ENCODE measurements around the gene GABBR2. TPM values are rescaled to one million over a fixed set of nuclear protein-coding genes. Genes with fewer than 3 reads are reported as not detected.

Gene GABBR2
- total RNA-seq, 1 donor from 2014 or later = 0.84 TPM

DNA sequence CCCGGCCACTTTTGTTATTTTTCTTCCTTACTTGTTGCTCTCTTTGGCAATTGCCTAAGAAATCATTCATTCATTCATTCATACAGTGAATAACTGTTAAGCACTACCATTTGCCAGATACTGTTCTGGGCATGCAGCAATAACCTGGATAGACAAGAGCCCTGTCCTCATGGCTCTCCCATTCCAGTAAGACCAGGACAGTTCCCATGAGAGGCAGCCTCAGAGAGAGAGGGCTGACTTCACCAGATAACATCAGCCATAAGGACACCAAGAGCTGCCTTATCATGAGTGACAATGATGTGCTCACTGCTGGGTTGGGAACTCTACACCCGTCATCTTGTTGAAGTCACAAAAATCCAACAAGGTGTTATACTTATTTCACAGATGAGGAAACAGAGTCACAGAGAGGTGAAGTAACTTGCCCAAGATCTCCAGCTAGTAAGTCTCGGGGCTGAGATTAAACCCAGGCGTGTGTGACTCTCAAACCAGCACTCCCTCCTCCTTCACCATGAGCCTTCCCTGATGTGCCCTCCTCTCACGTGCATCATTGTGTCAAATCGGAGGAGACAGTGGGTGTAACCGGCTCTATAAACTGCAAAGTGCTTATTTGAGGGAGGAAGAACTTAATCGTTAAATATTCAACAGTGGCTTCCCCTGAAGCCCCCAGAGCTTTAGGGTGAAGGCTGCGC is 392.1 kb downstream of the GABBR2 start:
- no peaks in the 10 kb centered on the region for H3K36me3 ChIP-seq
- peaks cover 7% of the 10 kb centered on the region for H3K4me1 ChIP-seq
- intact Hi-C loops (cut with DNase I) = no loop called here
- H3K9me3 ChIP-seq = no peaks in the 10 kb centered on the region
- no peaks in the 10 kb centered on the region for H3K27me3 ChIP-seq
- ATAC-seq = no peak
- DNase-seq = no peak
- TF ChIP-seq, protein P1, sequence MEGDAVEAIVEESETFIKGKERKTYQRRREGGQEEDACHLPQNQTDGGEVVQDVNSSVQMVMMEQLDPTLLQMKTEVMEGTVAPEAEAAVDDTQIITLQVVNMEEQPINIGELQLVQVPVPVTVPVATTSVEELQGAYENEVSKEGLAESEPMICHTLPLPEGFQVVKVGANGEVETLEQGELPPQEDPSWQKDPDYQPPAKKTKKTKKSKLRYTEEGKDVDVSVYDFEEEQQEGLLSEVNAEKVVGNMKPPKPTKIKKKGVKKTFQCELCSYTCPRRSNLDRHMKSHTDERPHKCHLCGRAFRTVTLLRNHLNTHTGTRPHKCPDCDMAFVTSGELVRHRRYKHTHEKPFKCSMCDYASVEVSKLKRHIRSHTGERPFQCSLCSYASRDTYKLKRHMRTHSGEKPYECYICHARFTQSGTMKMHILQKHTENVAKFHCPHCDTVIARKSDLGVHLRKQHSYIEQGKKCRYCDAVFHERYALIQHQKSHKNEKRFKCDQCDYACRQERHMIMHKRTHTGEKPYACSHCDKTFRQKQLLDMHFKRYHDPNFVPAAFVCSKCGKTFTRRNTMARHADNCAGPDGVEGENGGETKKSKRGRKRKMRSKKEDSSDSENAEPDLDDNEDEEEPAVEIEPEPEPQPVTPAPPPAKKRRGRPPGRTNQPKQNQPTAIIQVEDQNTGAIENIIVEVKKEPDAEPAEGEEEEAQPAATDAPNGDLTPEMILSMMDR (IDR thresholded peaks at IDR 0.05) = no peak
- no peak overlapping the region for H3K27ac ChIP-seq
- no peak overlapping the region for H3K4me3 ChIP-seq

DNA sequence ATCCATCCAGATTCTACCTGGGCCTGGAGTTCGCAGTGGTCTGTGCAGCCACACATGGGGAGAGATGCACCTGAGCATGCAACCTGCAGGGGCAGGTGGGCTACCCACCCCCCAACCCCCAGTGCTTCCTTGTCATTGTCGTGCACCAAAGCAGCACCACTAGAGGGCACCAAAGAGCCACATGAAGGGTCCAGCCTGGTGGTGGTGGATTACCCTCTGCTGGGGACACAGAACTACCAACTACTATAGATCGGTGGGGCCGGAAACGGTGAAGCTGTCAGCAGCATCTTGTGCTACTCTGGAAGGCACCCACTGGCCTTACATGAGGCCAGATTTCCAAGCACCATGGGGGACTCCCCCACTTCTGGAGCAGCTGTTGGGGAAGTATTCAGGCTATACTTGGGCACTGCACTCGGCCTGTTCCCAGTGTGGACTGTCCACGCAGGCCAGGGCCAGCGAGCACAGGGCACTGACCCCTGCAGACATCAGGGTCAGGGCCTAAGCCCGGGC is 393.1 kb downstream of the GABBR2 start:
- intact Hi-C loops (cut with DNase I) = no loop called here
- Histone ChIP-seq H3K36me3 (no peaks in the 10 kb centered on the region), H3K9me3 (no peaks in the 10 kb centered on the region), H3K27me3 (no peaks in the 10 kb centered on the region), H3K27ac (no peak overlapping the region), H3K4me3 (no peak overlapping the region), H3K4me1 (peaks cover 7% of the 10 kb centered on the region)
- TF ChIP-seq, protein P1 (IDR thresholded peaks at IDR 0.05) = peak; percentile 85
- DNase-seq = peak; percentile 82
- peak; percentile 93 for ATAC-seq

DNA sequence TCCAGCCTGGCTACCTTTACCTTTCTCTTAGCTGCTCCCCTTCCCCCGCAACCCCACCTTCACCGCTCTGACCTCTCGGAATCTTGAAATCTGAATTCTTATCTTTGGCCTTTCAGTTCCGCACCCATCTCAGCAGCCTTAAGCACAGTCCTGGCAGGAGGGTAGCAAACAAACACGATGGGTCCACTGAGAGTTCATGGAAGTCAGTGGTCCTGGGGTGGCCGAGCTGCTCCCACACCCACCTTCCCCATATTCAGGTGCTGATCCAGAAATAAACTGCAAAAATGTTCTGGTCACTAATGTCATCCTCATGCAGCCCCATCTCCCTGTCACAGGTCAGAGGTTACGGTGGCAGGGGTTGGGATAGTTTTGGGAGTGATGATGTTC is 393.7 kb downstream of the GABBR2 start:
- DNase-seq = no peak
- Histone ChIP-seq H3K36me3 (no peaks in the 10 kb centered on the region), H3K27ac (no peak overlapping the region), H3K4me1 (peaks cover 7% of the 10 kb centered on the region), H3K4me3 (no peak overlapping the region), H3K27me3 (no peaks in the 10 kb centered on the region), H3K9me3 (no peaks in the 10 kb centered on the region)
- no peak for ATAC-seq
- TF ChIP-seq, protein P1 (IDR thresholded peaks at IDR 0.05) = no peak
- intact Hi-C loops (cut with DNase I) = no loop called here

DNA sequence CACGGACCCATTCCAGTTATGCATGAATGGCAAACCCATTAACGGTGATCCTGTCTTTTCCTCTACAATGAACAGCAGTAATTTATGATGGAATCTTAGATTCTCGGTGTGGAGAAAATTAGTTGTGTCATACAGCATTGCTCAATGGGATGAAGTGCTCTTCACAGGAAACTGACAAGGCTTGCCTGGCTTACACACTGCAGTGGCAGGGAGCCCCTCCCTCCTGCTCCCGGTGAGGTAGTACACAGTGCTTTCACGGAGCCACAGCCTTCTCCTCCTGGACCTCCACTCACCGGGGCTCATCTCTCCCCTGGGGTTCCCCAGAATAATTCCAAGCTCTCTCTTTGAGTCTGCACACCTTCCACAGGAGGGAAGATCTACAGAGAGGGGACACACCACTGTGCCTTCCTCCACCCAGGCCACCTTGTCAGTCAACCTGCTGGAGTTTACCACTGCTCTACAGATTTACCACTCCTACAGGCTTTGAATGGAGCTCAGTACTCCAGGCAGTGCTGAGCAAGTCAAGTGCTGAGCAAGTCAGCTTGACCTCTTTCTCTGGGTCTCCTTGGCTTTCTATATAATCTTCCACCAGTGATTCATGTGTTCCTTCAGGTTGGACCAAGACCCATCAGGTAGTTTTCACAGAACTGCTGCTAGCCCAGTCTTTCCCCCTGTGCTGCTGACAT is 394.2 kb downstream of the GABBR2 start:
- Histone ChIP-seq H3K9me3 (no peaks in the 10 kb centered on the region), H3K27me3 (no peaks in the 10 kb centered on the region), H3K4me3 (no peak overlapping the region), H3K27ac (no peak overlapping the region), H3K4me1 (peaks cover 7% of the 10 kb centered on the region), H3K36me3 (no peaks in the 10 kb centered on the region)
- peak; percentile 84 for ATAC-seq
- intact Hi-C loops (cut with DNase I) = loop anchor here (5.0 kb wide), 1 partner anchor 458 kb away; no protein-coding TSS in a partner anchor
- DNase-seq = peak; percentile 82
- TF ChIP-seq, protein P1 (IDR thresholded peaks at IDR 0.05) = no peak

DNA sequence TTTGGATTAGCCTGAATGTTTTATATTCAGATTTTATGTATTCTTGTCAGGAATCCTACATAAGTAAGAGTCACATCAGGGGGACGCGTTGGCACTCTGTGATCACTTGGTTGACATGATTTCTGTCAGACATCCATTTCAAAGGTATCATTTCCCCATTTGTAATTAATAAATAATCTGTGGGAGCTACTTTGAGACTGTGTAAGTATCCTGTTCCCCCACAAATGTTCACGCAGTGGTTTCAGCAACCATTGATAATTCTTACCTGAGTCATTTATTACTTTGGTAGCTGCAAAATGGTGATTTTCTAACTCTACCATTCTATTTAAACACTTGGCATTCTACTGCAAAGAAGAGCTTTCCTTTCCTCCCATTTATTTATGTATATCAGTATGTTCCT is 396.4 kb downstream of the GABBR2 start:
- Histone ChIP-seq H3K27ac (no peak overlapping the region), H3K4me1 (peaks cover 7% of the 10 kb centered on the region), H3K4me3 (no peak overlapping the region), H3K36me3 (no peaks in the 10 kb centered on the region), H3K9me3 (no peaks in the 10 kb centered on the region), H3K27me3 (no peaks in the 10 kb centered on the region)
- DNase-seq = no peak
- ATAC-seq = no peak
- TF ChIP-seq, protein P1 (IDR thresholded peaks at IDR 0.05) = no peak
- intact Hi-C loops (cut with DNase I) = loop anchor here (5.0 kb wide), 1 partner anchor 460 kb away; no protein-coding TSS in a partner anchor
